ENCODE measurements around the gene PAM. TPM values are rescaled to one million over a fixed set of nuclear protein-coding genes. Genes with fewer than 3 reads are reported as not detected.
A peak's percentile ranks its signal among the peaks of the same experiment; 100 is the strongest.
"Not testable (repeated sequence)": the region's sequence is repeated elsewhere in the genome, so short reads cannot be mapped to it uniquely, and the experiment has no call there.

PAM gene
- total RNA-seq, 1 experiment from 2014 or later, result 60.3 TPM

DNA sequence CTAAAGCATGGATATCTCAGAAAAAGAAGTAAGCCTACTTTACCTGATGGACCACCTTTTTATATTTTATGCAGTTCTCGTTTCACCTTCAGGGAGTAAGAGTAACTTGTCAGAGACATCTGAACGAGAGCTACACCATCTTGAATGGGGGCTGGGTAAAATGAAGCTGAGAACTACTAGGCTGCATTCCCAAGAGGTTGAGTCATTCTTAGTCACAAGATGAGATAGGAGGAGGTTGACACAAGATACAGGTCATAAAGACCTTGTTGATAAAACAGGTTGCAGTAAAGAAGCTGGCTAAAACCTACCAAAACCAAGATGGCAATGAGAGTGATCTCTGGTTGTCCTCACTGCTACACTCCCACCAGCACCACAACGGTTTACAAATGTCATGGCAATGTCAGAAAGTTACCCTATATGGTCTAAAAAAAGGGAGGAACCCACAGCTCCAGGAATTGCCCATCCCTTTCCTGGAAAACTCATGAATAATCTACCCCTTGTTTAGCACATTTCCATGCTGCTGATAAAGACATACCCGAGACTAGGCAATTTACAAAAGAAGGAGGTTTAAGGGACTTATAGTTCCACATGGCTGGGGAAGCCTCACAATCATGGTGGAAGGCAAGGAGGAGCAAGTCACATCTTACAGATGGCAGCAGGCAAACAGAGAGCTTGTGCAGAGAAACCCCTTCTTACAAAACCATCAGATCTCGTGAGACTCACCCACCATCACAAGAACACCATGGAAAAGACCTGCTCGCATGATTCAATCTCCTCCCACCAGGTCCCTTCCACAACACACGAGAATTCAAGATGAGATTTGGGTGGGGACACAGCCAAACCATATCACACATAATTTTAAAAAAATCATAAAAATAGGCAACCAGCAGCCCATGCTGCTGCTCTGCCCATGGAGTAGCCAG lies 302.4 kb downstream of the PAM start:
- H3K27ac Mint-ChIP-seq (ENCODE audit: low read depth, unreplicated experiment), result no peak overlapping the region
- TF ChIP-seq, protein P1, sequence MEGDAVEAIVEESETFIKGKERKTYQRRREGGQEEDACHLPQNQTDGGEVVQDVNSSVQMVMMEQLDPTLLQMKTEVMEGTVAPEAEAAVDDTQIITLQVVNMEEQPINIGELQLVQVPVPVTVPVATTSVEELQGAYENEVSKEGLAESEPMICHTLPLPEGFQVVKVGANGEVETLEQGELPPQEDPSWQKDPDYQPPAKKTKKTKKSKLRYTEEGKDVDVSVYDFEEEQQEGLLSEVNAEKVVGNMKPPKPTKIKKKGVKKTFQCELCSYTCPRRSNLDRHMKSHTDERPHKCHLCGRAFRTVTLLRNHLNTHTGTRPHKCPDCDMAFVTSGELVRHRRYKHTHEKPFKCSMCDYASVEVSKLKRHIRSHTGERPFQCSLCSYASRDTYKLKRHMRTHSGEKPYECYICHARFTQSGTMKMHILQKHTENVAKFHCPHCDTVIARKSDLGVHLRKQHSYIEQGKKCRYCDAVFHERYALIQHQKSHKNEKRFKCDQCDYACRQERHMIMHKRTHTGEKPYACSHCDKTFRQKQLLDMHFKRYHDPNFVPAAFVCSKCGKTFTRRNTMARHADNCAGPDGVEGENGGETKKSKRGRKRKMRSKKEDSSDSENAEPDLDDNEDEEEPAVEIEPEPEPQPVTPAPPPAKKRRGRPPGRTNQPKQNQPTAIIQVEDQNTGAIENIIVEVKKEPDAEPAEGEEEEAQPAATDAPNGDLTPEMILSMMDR (IDR thresholded peaks at IDR 0.05; ENCODE audit: unreplicated experiment), result no peak
- ChIA-PET POLR2A (no interaction called here), CTCF (interaction anchor here (0.6 to 1.1 kb wide), 2 partner anchors 81 to 163 kb away, joined by 3 read pairs; no protein-coding TSS in a partner anchor)
- no peaks in the 10 kb centered on the region for H3K27me3 Mint-ChIP-seq (ENCODE audit: insufficient read depth, unreplicated experiment)
- H3K4me1 Mint-ChIP-seq (ENCODE audit: insufficient read depth, unreplicated experiment), result no peaks in the 10 kb centered on the region
- intact Hi-C loops (cut with micrococcal nuclease), result no loop called here
- no peak overlapping the region for H3K4me3 Mint-ChIP-seq (ENCODE audit: unreplicated experiment)
- DNase-seq (ENCODE audit: unreplicated experiment), result peak; percentile 46
- no peaks in the 10 kb centered on the region for H3K9me3 Mint-ChIP-seq (ENCODE audit: unreplicated experiment)
- no TSS peak for BruUV-seq (replicated peaks)
- H3K36me3 Mint-ChIP-seq (ENCODE audit: insufficient read depth, unreplicated experiment), result no peaks in the 10 kb centered on the region

DNA sequence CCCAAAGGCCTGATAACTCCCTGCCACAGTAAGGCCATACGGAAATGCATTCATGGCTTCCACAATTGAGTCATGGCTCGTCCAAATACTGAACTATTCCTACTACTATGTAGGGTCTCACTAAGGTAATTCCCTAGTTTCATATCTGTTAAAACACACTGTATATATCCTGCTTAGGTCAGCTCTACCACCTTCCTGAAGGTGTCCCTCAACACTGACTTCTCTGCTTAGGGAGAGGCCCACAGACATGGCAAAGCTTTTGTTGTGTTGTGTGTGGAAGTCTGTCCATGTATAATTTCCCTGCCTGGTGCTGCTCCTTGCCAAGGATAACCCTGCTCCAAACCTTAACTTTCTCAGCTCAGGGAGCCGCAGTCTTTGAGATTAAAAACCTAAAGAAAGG lies 304.4 kb downstream of the PAM start:
- Mint-ChIP-seq H3K4me1 (ENCODE audit: insufficient read depth, unreplicated experiment) (no peaks in the 10 kb centered on the region), H3K27me3 (ENCODE audit: insufficient read depth, unreplicated experiment) (no peaks in the 10 kb centered on the region), H3K36me3 (ENCODE audit: insufficient read depth, unreplicated experiment) (no peaks in the 10 kb centered on the region), H3K27ac (ENCODE audit: low read depth, unreplicated experiment) (no peak overlapping the region), H3K4me3 (ENCODE audit: unreplicated experiment) (no peak overlapping the region), H3K9me3 (ENCODE audit: unreplicated experiment) (no peaks in the 10 kb centered on the region)
- ChIA-PET POLR2A (no interaction called here), CTCF (interaction anchor here (0.6 to 1.0 kb wide), 3 partner anchors 14 to 50 kb away, joined by 3 to 8 read pairs (median 3); no protein-coding TSS in a partner anchor)
- TF ChIP-seq, protein P1 (IDR thresholded peaks at IDR 0.05; ENCODE audit: unreplicated experiment), result no peak
- BruUV-seq (replicated peaks), result no TSS peak
- intact Hi-C loops (cut with micrococcal nuclease), result no loop called here
- DNase-seq (ENCODE audit: unreplicated experiment), result no peak

DNA sequence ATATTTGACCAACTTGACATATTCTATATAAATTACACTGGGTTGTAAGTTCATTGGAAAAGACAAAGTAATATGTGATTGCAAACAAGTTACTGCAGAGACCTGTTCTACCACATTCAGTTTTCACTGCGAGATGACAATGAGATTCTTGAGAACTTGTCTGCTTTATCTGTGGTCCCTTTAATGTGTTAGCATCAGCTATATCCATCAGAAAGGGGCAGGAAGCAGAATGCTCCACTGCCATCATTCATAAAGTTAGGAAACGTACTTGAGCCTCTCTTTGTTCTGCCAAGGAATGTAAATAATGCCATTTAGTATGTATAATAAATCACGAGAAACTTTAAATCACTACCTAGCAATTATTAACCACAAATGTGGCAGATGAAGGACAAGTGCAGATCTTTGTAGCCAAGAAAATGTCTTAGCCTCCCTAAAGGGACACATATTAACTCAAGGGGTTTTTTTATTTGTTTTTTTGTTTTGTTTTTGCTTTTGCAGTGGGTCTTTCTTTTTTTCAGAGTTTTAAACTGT lies 305.4 kb downstream of the PAM start:
- Mint-ChIP-seq H3K27me3 (ENCODE audit: insufficient read depth, unreplicated experiment) (no peaks in the 10 kb centered on the region), H3K27ac (ENCODE audit: low read depth, unreplicated experiment) (no peak overlapping the region), H3K4me1 (ENCODE audit: insufficient read depth, unreplicated experiment) (no peaks in the 10 kb centered on the region), H3K4me3 (ENCODE audit: unreplicated experiment) (no peak overlapping the region), H3K9me3 (ENCODE audit: unreplicated experiment) (no peaks in the 10 kb centered on the region), H3K36me3 (ENCODE audit: insufficient read depth, unreplicated experiment) (no peaks in the 10 kb centered on the region)
- DNase-seq (ENCODE audit: unreplicated experiment), result no peak
- intact Hi-C loops (cut with micrococcal nuclease), result no loop called here
- TF ChIP-seq, protein P1 (IDR thresholded peaks at IDR 0.05; ENCODE audit: unreplicated experiment), result no peak
- ChIA-PET POLR2A (no interaction called here), CTCF (no interaction called here)
- no TSS peak for BruUV-seq (replicated peaks)

DNA sequence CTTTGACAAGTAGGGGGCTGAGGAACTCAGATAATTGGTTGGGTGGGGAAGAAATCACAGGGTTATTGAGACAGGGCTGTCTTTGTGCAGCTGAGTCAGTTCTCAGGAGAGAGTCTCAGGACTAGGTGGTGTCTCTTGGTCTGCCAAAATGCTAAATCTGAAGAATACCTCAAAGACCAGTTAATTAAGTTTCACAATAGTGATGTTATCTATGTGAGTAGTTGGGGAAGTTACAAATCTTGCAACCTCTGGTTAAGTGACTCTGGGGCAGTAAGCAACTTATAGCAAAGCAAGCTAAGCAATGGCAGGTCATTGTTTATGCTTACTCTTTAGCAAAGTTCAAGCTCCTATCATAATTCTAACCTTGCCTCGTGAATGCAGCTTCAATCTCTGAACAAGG lies 311.2 kb downstream of the PAM start:
- Mint-ChIP-seq H3K27ac (ENCODE audit: low read depth, unreplicated experiment) (no peak overlapping the region), H3K4me3 (ENCODE audit: unreplicated experiment) (no peak overlapping the region), H3K9me3 (ENCODE audit: unreplicated experiment) (peaks cover 6% of the 10 kb centered on the region), H3K27me3 (ENCODE audit: insufficient read depth, unreplicated experiment) (no peaks in the 10 kb centered on the region), H3K4me1 (ENCODE audit: insufficient read depth, unreplicated experiment) (no peaks in the 10 kb centered on the region), H3K36me3 (ENCODE audit: insufficient read depth, unreplicated experiment) (no peaks in the 10 kb centered on the region)
- POLR2A ChIA-PET, result interaction anchor here (0.7 kb wide), 1 partner anchor 489 kb away, joined by 3 read pairs; no protein-coding TSS in a partner anchor
- CTCF ChIA-PET, result no interaction called here
- no TSS peak for BruUV-seq (replicated peaks)
- intact Hi-C loops (cut with micrococcal nuclease), result no loop called here
- DNase-seq (ENCODE audit: unreplicated experiment), result peak; percentile 0
- TF ChIP-seq, protein P1 (IDR thresholded peaks at IDR 0.05; ENCODE audit: unreplicated experiment), result no peak

DNA sequence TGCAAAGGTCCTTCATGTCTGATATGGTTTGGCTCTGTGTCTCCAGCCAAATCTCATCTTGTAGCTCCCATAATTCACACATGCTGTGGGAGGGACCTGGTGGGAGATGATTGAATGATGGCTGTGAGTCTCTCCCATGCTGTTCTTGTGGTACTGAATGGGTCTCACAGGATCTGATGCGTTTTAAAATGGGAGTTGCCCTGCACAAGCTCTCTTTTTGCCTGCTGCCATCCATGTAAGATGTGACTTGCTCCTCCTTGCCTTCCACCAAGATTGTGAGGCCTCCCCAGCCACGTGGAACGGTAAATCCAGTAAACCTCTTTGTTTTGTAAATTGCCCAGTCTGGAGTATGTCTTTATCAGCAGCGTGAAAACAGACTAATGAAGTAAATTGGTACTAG lies 318.4 kb downstream of the PAM start:
- H3K27ac Mint-ChIP-seq (ENCODE audit: low read depth, unreplicated experiment); DNase-seq (ENCODE audit: unreplicated experiment); H3K27me3 Mint-ChIP-seq (ENCODE audit: insufficient read depth, unreplicated experiment); H3K4me3 Mint-ChIP-seq (ENCODE audit: unreplicated experiment); H3K36me3 Mint-ChIP-seq (ENCODE audit: insufficient read depth, unreplicated experiment); intact Hi-C loops (cut with micrococcal nuclease); H3K4me1 Mint-ChIP-seq (ENCODE audit: insufficient read depth, unreplicated experiment); BruUV-seq (replicated peaks); POLR2A ChIA-PET; CTCF ChIA-PET: not testable (repeated sequence)
- H3K9me3 Mint-ChIP-seq (ENCODE audit: unreplicated experiment), result peaks cover 56% of the 10 kb centered on the region
